SU-DHL-6 (cell line): ENCODE results near the gene LRFN2.

Experiments
- EZH2phosphoT487 ChIP-seq: fragments of 200-600 bp; sonication (generic), shearing (Covaris generic); conservative IDR thresholded peaks from 2 replicates; pipeline ENCODE4 v1.6.1; 2018; ENCODE audit warnings: mild to moderate bottlenecking, antibody characterized with exemption, low read length, moderate library complexity, mixed read lengths
- TF ChIP-seq, protein P1 (sequence below): fragments of 200-600 bp; sonication (generic); IDR thresholded peaks from one replicate; pipeline ENCODE4 v1.5.1; 2017; ENCODE audit warnings: antibody characterized with exemption, mild to moderate bottlenecking, low read length, moderate library complexity; ENCODE audit not compliant: insufficient read depth, poor library complexity, severe bottlenecking

DNA sequence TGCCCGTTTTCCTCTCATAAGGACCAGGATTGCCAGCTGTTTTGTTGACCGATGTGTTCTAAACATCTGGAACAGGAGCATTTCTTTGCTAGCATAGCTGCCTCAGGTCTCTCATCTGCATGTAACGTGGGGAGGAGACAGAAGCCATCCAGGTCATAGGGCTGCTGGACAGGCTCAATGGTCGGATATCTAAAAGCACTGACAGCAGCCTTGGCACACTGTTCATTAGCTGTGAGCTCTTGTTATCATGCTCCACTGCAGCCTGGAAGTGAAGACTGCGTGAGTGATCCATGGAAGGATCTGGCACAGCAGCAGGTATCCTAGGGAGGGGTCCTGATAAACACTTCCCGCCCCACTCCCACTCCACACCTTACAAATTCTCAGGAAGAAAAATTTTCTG lies 175.3 kb downstream of the LRFN2 start:
- TF ChIP-seq, protein P1, sequence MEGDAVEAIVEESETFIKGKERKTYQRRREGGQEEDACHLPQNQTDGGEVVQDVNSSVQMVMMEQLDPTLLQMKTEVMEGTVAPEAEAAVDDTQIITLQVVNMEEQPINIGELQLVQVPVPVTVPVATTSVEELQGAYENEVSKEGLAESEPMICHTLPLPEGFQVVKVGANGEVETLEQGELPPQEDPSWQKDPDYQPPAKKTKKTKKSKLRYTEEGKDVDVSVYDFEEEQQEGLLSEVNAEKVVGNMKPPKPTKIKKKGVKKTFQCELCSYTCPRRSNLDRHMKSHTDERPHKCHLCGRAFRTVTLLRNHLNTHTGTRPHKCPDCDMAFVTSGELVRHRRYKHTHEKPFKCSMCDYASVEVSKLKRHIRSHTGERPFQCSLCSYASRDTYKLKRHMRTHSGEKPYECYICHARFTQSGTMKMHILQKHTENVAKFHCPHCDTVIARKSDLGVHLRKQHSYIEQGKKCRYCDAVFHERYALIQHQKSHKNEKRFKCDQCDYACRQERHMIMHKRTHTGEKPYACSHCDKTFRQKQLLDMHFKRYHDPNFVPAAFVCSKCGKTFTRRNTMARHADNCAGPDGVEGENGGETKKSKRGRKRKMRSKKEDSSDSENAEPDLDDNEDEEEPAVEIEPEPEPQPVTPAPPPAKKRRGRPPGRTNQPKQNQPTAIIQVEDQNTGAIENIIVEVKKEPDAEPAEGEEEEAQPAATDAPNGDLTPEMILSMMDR, result no peak
- TF ChIP-seq EZH2phosphoT487, result no peak
